T-helper 17 cell (primary cell): ENCODE measurements around the gene TIMM44. TPM values are rescaled to one million over a fixed set of nuclear protein-coding genes. Genes with fewer than 3 reads are reported as not detected.
"Not testable (repeated sequence)": the region's sequence is repeated elsewhere in the genome, so short reads cannot be mapped to it uniquely, and the experiment has no call there.

ENCODE experiments used
- ATAC-seq: fragments of 150-1000 bp; cut with Tn5 transposase; 2 replicates; pipeline ENCODE4 v1.10.0; 2021; ENCODE audit warnings: mild to moderate bottlenecking, moderate library complexity
- DNase-seq, 3 donors: peaks; one replicate each; pipeline versions ENCODE4 v3.0.0 to v3.0.0-alpha.2; 2020 to 2021
- H3K9me3 ChIP-seq: one replicate; pipeline ENCODE4 v1.7.0; 2013; ENCODE audit warnings: low read length, mild to moderate bottlenecking; ENCODE audit not compliant: control insufficient read depth, poor library complexity, severe bottlenecking
- H3K27ac Mint-ChIP-seq: one replicate; pipeline ENCODE4 v1.8.0; 2022; ENCODE audit warnings: mild to moderate bottlenecking, moderate library complexity, mixed read lengths
- H3K27me3 Mint-ChIP-seq: one replicate; pipeline ENCODE4 v1.8.0; 2022; ENCODE audit warnings: mixed read lengths
- H3K36me3 Mint-ChIP-seq: one replicate; pipeline ENCODE4 v1.8.0; 2022; ENCODE audit warnings: low read depth, mixed read lengths
- H3K4me1 Mint-ChIP-seq: one replicate; pipeline ENCODE4 v1.8.0; 2022; ENCODE audit warnings: mild to moderate bottlenecking, mixed read lengths
- H3K4me3 Mint-ChIP-seq: one replicate; pipeline ENCODE4 v1.8.0; 2022; ENCODE audit warnings: mild to moderate bottlenecking, moderate library complexity, mixed read lengths
- total RNA-seq, 4 donors: library from RNA in 2 of 4; stranded (reverse) in 2 of 4; gene quantifications; one replicate each; pipeline ENCODE4 v1.2.3 and lab custom pipeline; 2022 to 2026

The TIMM44 gene
- total RNA-seq, 2 donors from 2014 or later = 89.5 to 93.1 TPM

- no peaks in the 10 kb centered on the region for H3K36me3 Mint-ChIP-seq
- no peaks in the 10 kb centered on the region for H3K27me3 Mint-ChIP-seq
- DNase-seq = no peak
- H3K4me1 Mint-ChIP-seq = no peaks in the 10 kb centered on the region
- no peak overlapping the region for H3K4me3 Mint-ChIP-seq
- no peak overlapping the region for H3K27ac Mint-ChIP-seq
- no peaks in the 10 kb centered on the region for H3K9me3 ChIP-seq
- no peak for ATAC-seq
Measured at GRCh38 chr19:7970716-7971448, 27.4 kb upstream of the TIMM44 start.

GRCh38 chr19:7969555-7969939 lies 26.1 kb upstream of the TIMM44 start:
- no peak for DNase-seq
- no peak for ATAC-seq
- Mint-ChIP-seq H3K36me3 (no peaks in the 10 kb centered on the region), H3K27ac (no peak overlapping the region), H3K4me3 (no peak overlapping the region), H3K27me3 (no peaks in the 10 kb centered on the region), H3K4me1 (no peaks in the 10 kb centered on the region)
- no peaks in the 10 kb centered on the region for H3K9me3 ChIP-seq

GRCh38 chr19:7968796-7969554 lies 25.5 kb upstream of the TIMM44 start:
- DNase-seq = no peak
- no peak overlapping the region for H3K27ac Mint-ChIP-seq
- H3K36me3 Mint-ChIP-seq = no peaks in the 10 kb centered on the region
- no peak overlapping the region for H3K4me3 Mint-ChIP-seq
- H3K4me1 Mint-ChIP-seq = no peaks in the 10 kb centered on the region
- H3K9me3 ChIP-seq = no peaks in the 10 kb centered on the region
- no peak for ATAC-seq
- no peaks in the 10 kb centered on the region for H3K27me3 Mint-ChIP-seq

- H3K9me3 ChIP-seq = no peaks in the 10 kb centered on the region
- ATAC-seq = no peak
- Mint-ChIP-seq H3K27me3 (no peaks in the 10 kb centered on the region), H3K4me3 (no peak overlapping the region), H3K27ac (no peak overlapping the region), H3K36me3 (no peaks in the 10 kb centered on the region), H3K4me1 (no peaks in the 10 kb centered on the region)
- DNase-seq = no peak
Measured at GRCh38 chr19:7968008-7968795, 24.7 kb upstream of the TIMM44 start.

- DNase-seq (no peak), ATAC-seq (no peak)
- Mint-ChIP-seq H3K27ac (no peak overlapping the region), H3K4me1 (no peaks in the 10 kb centered on the region), H3K27me3 (no peaks in the 10 kb centered on the region), H3K4me3 (no peak overlapping the region), H3K36me3 (peaks cover 2% of the 10 kb centered on the region)
- no peaks in the 10 kb centered on the region for H3K9me3 ChIP-seq
Measured at GRCh38 chr19:7965921-7966665, 22.6 kb upstream of the TIMM44 start.

GRCh38 chr19:7965259-7965841 lies 21.9 kb upstream of the TIMM44 start:
- Mint-ChIP-seq H3K4me3 (no peak overlapping the region), H3K36me3 (peaks cover 2% of the 10 kb centered on the region), H3K27ac (no peak overlapping the region), H3K27me3 (no peaks in the 10 kb centered on the region), H3K4me1 (no peaks in the 10 kb centered on the region)
- no peak for ATAC-seq
- no peaks in the 10 kb centered on the region for H3K9me3 ChIP-seq
- DNase-seq = no peak

- H3K27ac Mint-ChIP-seq = no peak overlapping the region
- DNase-seq (no peak), ATAC-seq (no peak)
- H3K36me3 Mint-ChIP-seq = peaks cover 2% of the 10 kb centered on the region
- no peaks in the 10 kb centered on the region for H3K4me1 Mint-ChIP-seq
- no peaks in the 10 kb centered on the region for H3K27me3 Mint-ChIP-seq
- no peaks in the 10 kb centered on the region for H3K9me3 ChIP-seq
- H3K4me3 Mint-ChIP-seq = no peak overlapping the region
Measured at GRCh38 chr19:7963566-7963965, 20.1 kb upstream of the TIMM44 start.

- H3K9me3 ChIP-seq = no peaks in the 10 kb centered on the region
- H3K27ac Mint-ChIP-seq = no peak overlapping the region
- DNase-seq = no peak
- no peak overlapping the region for H3K4me3 Mint-ChIP-seq
- peaks cover 2% of the 10 kb centered on the region for H3K36me3 Mint-ChIP-seq
- ATAC-seq = no peak
- no peaks in the 10 kb centered on the region for H3K27me3 Mint-ChIP-seq
- H3K4me1 Mint-ChIP-seq = no peaks in the 10 kb centered on the region
Measured at GRCh38 chr19:7962644-7963268, 19.3 kb upstream of the TIMM44 start.

- H3K9me3 ChIP-seq = no peaks in the 10 kb centered on the region
- H3K27ac Mint-ChIP-seq = no peak overlapping the region
Measured at GRCh38 chr19:7961920-7962626, 18.6 kb upstream of the TIMM44 start.

GRCh38 chr19:7961082-7961481 lies 17.6 kb upstream of the TIMM44 start:
- not testable (repeated sequence) for H3K9me3 ChIP-seq, H3K4me1 Mint-ChIP-seq, H3K27ac Mint-ChIP-seq, H3K4me3 Mint-ChIP-seq, ATAC-seq, H3K36me3 Mint-ChIP-seq, DNase-seq, H3K27me3 Mint-ChIP-seq

More at GRCh38 chr19:7961920-7962626, 18.6 kb upstream of the TIMM44 start:
- Mint-ChIP-seq H3K36me3 (peaks cover 2% of the 10 kb centered on the region), H3K4me3 (no peak overlapping the region), H3K27me3 (no peaks in the 10 kb centered on the region), H3K4me1 (no peaks in the 10 kb centered on the region)
- ATAC-seq (no peak), DNase-seq (no peak)

GRCh38 chr19:7959211-7959610 lies 15.7 kb upstream of the TIMM44 start:
- Mint-ChIP-seq H3K4me3 (no peak overlapping the region), H3K4me1 (peaks cover 2% of the 10 kb centered on the region), H3K27me3 (no peaks in the 10 kb centered on the region), H3K36me3 (peaks cover 2% of the 10 kb centered on the region), H3K27ac (no peak overlapping the region)
- ATAC-seq = no peak
- no peak for DNase-seq
- H3K9me3 ChIP-seq = no peaks in the 10 kb centered on the region

GRCh38 chr19:7955696-7956095 lies 12.2 kb upstream of the TIMM44 start:
- ATAC-seq = no peak
- no peak for DNase-seq
- Mint-ChIP-seq H3K4me3 (no peak overlapping the region), H3K36me3 (no peaks in the 10 kb centered on the region), H3K27me3 (no peaks in the 10 kb centered on the region), H3K27ac (no peak overlapping the region), H3K4me1 (peaks cover 6% of the 10 kb centered on the region)
- H3K9me3 ChIP-seq = no peaks in the 10 kb centered on the region
